A673 (cell line): ENCODE measurements around the gene CSTA. TPM values are rescaled to one million over a fixed set of nuclear protein-coding genes. Genes with fewer than 3 reads are reported as not detected.

Experiments used
- BruUV-seq: library from RNA; stranded (reverse); fragments of 400-500 nt; replicated peaks from 2 replicates; lab custom pipeline; 2021; lab: Mats Ljungman, UMichigan
- CTCF ChIA-PET: fragments of 300-600 bp; sonication (Branson Sonifier 250); formaldehyde crosslinking; loops from one replicate; lab custom pipeline; 2022; ENCODE audit warnings: antibody characterized with exemption; lab: Charles Lee
- POLR2A ChIA-PET: fragments of 300-600 bp; sonication (Branson Sonifier 250); formaldehyde crosslinking; loops from one replicate; lab custom pipeline; 2022; ENCODE audit warnings: antibody characterized with exemption; ENCODE audit not compliant: low non-redundant PET; lab: Charles Lee
- DNase-seq: peaks from one replicate; pipeline ENCODE4 v3.0.0-alpha.2; 2015; ENCODE audit warnings: low spot score
- H3K27ac ChIP-seq: fragments of 200-600 bp; sonication (generic); 2 replicates; pipeline ENCODE4 v1.5.1; 2016; ENCODE audit warnings: mixed run types, low read depth, mild to moderate bottlenecking, mixed read lengths, antibody characterized with exemption, low read length; ENCODE audit not compliant: poor library complexity, severe bottlenecking
- H3K27me3 ChIP-seq: fragments of 200-600 bp; sonication (generic); replicated peaks from 2 replicates; pipeline ENCODE4 v1.6.1; 2017; ENCODE audit warnings: mixed run types, low read depth, mild to moderate bottlenecking, mixed read lengths, antibody characterized with exemption, low read length; ENCODE audit not compliant: insufficient read depth, poor library complexity
- H3K36me3 ChIP-seq: fragments of 200-600 bp; sonication (generic); 2 replicates; pipeline ENCODE4 v1.6.1; 2016; ENCODE audit warnings: mixed run types, mild to moderate bottlenecking, mixed read lengths, antibody characterized with exemption, low read length; ENCODE audit not compliant: insufficient read depth, poor library complexity, severe bottlenecking
- H3K4me1 ChIP-seq: fragments of 200-600 bp; sonication (generic); 2 replicates; pipeline ENCODE4 v1.6.1; 2017; ENCODE audit warnings: mixed run types, mild to moderate bottlenecking, mixed read lengths, antibody characterized with exemption, low read length; ENCODE audit not compliant: insufficient read depth, poor library complexity, severe bottlenecking
- H3K4me3 ChIP-seq: fragments of 200-600 bp; sonication (generic); 2 replicates; pipeline ENCODE4 v1.5.1; 2016; ENCODE audit warnings: low read depth, mixed run types, mild to moderate bottlenecking, mixed read lengths, low read length; ENCODE audit not compliant: poor library complexity, severe bottlenecking
- H3K9me3 ChIP-seq: fragments of 200-600 bp; sonication (generic); 2 replicates; pipeline ENCODE4 v1.6.1; 2016; ENCODE audit warnings: mixed run types, low read depth, mild to moderate bottlenecking, mixed read lengths, antibody characterized with exemption, low read length; ENCODE audit not compliant: poor library complexity, severe bottlenecking
- EZH2 ChIP-seq: fragments of 200-600 bp; sonication (generic); IDR thresholded peaks from 2 replicates; pipeline ENCODE4 v1.6.1; 2017; ENCODE audit warnings: borderline replicate concordance, low read depth, mild to moderate bottlenecking, mixed read lengths, antibody characterized with exemption, low read length; ENCODE audit not compliant: poor library complexity, severe bottlenecking
- intact Hi-C: fragments of 100-400 bp; cut with micrococcal nuclease; formaldehyde crosslinking; loops from one replicate; pipeline ENCODE4 v1.10.0; 2022; ENCODE audit not compliant: unreplicated experiment
- total RNA-seq: library from RNA; stranded (reverse); gene quantifications from 2 replicates; pipeline ENCODE4 v1.2.3, GENCODE V29; 2021
- TF ChIP-seq, protein P1 (sequence below): fragments of 300-800, 200-600 bp; sonication (generic); conservative IDR thresholded peaks from 2 replicates; pipeline ENCODE4 v1.5.1; 2017; ENCODE audit warnings: low read depth, mild to moderate bottlenecking, antibody characterized with exemption, low read length, moderate library complexity, mixed read lengths

CSTA gene
- total RNA-seq, 1 experiment from 2014 or later: 6.5 TPM

DNA sequence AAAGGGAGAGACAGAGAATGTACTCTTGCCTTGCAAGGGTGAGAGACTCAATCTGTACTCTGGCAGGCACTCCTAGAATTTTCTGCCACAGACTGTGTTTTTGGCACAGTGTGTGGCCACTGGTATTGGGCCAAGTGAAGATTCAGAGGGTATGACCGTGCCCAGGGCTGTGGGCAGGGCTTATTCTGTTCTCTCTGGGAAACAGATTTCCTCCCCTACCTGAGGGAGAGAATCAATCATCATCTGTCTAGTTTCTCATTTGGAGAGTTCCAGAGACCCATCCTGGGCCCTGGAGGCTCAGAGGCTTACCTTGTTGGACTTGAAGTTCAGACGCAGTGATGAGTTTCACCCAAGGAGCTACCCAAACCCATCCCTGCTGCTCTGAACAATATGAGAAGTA lies 28.2 kb downstream of the CSTA start:
- no TSS peak for BruUV-seq
- no peaks in the 10 kb centered on the region for H3K9me3 ChIP-seq
- no peaks in the 10 kb centered on the region for H3K27me3 ChIP-seq
- intact Hi-C loops: no loop called here
- no peak for DNase-seq
- H3K36me3 ChIP-seq: no peaks in the 10 kb centered on the region
- peaks cover 15% of the 10 kb centered on the region for H3K4me1 ChIP-seq
- H3K27ac ChIP-seq: no peak overlapping the region
- CTCF ChIA-PET: no interaction called here
- no peak overlapping the region for H3K4me3 ChIP-seq
- POLR2A ChIA-PET: no interaction called here
- TF ChIP-seq, protein P1, sequence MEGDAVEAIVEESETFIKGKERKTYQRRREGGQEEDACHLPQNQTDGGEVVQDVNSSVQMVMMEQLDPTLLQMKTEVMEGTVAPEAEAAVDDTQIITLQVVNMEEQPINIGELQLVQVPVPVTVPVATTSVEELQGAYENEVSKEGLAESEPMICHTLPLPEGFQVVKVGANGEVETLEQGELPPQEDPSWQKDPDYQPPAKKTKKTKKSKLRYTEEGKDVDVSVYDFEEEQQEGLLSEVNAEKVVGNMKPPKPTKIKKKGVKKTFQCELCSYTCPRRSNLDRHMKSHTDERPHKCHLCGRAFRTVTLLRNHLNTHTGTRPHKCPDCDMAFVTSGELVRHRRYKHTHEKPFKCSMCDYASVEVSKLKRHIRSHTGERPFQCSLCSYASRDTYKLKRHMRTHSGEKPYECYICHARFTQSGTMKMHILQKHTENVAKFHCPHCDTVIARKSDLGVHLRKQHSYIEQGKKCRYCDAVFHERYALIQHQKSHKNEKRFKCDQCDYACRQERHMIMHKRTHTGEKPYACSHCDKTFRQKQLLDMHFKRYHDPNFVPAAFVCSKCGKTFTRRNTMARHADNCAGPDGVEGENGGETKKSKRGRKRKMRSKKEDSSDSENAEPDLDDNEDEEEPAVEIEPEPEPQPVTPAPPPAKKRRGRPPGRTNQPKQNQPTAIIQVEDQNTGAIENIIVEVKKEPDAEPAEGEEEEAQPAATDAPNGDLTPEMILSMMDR: no peak
- no peak for TF ChIP-seq EZH2

GRCh38 chr3:122353893-122354401 lies 28.9 kb downstream of the CSTA start:
- intact Hi-C loops: no loop called here
- POLR2A ChIA-PET: no interaction called here

DNA sequence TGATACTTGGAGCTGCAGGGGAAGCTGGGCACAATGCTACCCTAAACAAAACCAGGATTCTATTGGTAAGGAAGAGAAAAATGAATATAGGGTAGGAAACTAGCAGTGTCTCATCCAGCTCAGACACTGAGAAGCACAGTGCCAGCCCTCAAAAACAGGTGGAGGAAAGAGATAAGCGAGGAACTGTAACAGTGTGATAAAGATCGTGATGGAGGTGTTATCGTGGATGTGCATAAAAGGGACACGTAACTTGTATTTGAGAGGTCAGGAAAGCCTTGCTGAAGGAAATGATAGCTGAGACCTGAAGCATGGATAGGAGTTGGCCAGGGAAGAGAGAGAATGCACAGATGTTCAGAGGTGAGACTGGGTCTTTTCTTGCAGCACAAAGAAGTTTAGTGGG lies 30.6 kb downstream of the CSTA start:
- no peak for TF ChIP-seq EZH2
- TF ChIP-seq, protein P1: no peak
- ChIA-PET POLR2A (no interaction called here), CTCF (no interaction called here)
- Histone ChIP-seq H3K36me3 (no peaks in the 10 kb centered on the region), H3K4me1 (peaks cover 23% of the 10 kb centered on the region), H3K9me3 (no peaks in the 10 kb centered on the region), H3K27ac (no peak overlapping the region), H3K4me3 (no peak overlapping the region), H3K27me3 (no peaks in the 10 kb centered on the region)
- intact Hi-C loops: loop anchor here (5.0 kb wide), 1 partner anchor 253 kb away; no protein-coding TSS in a partner anchor
- no peak for DNase-seq
- no TSS peak for BruUV-seq

More at GRCh38 chr3:122353893-122354401, 28.9 kb downstream of the CSTA start:
- Histone ChIP-seq H3K36me3 (no peaks in the 10 kb centered on the region), H3K4me1 (peaks cover 22% of the 10 kb centered on the region), H3K9me3 (no peaks in the 10 kb centered on the region), H3K27ac (no peak overlapping the region), H3K4me3 (no peak overlapping the region), H3K27me3 (no peaks in the 10 kb centered on the region)
- DNase-seq: no peak
- BruUV-seq: no TSS peak
- CTCF ChIA-PET: no interaction called here
- TF ChIP-seq, protein P1: no peak
- TF ChIP-seq EZH2: no peak
